NCI-H460 (cell line): ENCODE results near the gene DNMBP. TPM values are rescaled to one million over a fixed set of nuclear protein-coding genes. Genes with fewer than 3 reads are reported as not detected.
A peak's percentile ranks its signal among the peaks of the same experiment; 100 is the strongest.
"Not testable (repeated sequence)": the region's sequence is repeated elsewhere in the genome, so short reads cannot be mapped to it uniquely, and the experiment has no call there.

ENCODE experiments used
- DNase-seq: peaks from one replicate; pipeline ENCODE4 v3.0.0-alpha.2; 2016; ENCODE audit warnings: low read depth; ENCODE audit errors: extremely low read depth
- total RNA-seq: library from RNA; depleted of rRNA; stranded (reverse); fragments of >200 nt; shearing (Covaris generic); gene quantifications from 2 replicates; pipeline ENCODE4 v1.2.3, GENCODE V29; 2014; rRNA removed

DNMBP gene
- total RNA-seq, 1 experiment from 2014 or later, result 13.3 TPM

- DNase-seq, result no peak
These were observed 165.3 kb downstream of the DNMBP start for GRCh38 chr10:99844433-99844955.

GRCh38 chr10:99843310-99843709, 166.4 kb downstream of the DNMBP start:
- DNase-seq, result no peak

- no peak for DNase-seq
These were observed 168.0 kb downstream of the DNMBP start for GRCh38 chr10:99841746-99842145.

- DNase-seq, result not testable (repeated sequence)
These were observed 168.9 kb downstream of the DNMBP start for GRCh38 chr10:99840859-99841258.

GRCh38 chr10:99836711-99837110, 173.0 kb downstream of the DNMBP start:
- DNase-seq, result no peak

GRCh38 chr10:99835947-99836346, 173.8 kb downstream of the DNMBP start:
- no peak for DNase-seq

GRCh38 chr10:99834410-99834809, 175.3 kb downstream of the DNMBP start:
- peak; percentile 78 for DNase-seq

- DNase-seq, result no peak
These were observed 177.3 kb downstream of the DNMBP start for GRCh38 chr10:99832439-99832838.

- DNase-seq, result no peak
These were observed 181.3 kb downstream of the DNMBP start for GRCh38 chr10:99828464-99828863.

- no peak for DNase-seq
These were observed 181.8 kb downstream of the DNMBP start for GRCh38 chr10:99827936-99828335.

Other genes with a start within 250 kb of the DNMBP start
- 191 and 232 TPM in 2 replicates for gene ABCC2, start 227.3 kb downstream of the DNMBP start, total RNA-seq
- not detected in 2 replicates for gene CPN1, start 71.9 kb upstream of the DNMBP start, total RNA-seq
- gene ERLIN1, start 176.1 kb upstream of the DNMBP start, total RNA-seq, result 45.7 and 48.0 TPM in 2 replicates
- gene CHUK, start 219.6 kb upstream of the DNMBP start, total RNA-seq, result 43.8 and 48.7 TPM in 2 replicates